DMS 273 (cell line): ENCODE data around the gene ALPG.
"Not testable (repeated sequence)": the region's sequence is repeated elsewhere in the genome, so short reads cannot be mapped to it uniquely, and the experiment has no call there.

ENCODE experiments used
- DNase-seq: peaks from one replicate; lab custom pipeline; 2025; ENCODE audit not compliant: unreplicated experiment; lab: John Stamatoyannopoulos, UW

The ALPG gene

DNA sequence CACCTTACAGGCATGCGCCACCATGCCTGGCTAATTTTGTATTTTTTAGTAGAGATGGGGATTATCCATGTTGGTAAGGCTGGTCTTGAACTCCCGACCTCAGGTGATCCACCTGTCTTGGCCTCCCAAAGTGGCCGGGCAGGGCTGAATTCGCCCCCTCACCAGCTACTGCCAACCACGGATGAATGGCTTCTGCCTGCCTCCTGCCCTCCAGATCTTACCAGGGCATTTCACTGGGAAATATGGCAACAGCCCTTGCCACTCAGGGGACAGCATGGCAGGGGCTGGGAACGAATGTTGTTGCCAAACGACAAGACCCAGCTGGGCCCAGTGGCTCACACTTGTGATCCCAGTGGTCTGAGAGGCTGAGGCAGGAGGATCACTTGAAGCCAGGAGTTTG lies 29.9 kb upstream of the ALPG start:
- DNase-seq, result no peak

DNA sequence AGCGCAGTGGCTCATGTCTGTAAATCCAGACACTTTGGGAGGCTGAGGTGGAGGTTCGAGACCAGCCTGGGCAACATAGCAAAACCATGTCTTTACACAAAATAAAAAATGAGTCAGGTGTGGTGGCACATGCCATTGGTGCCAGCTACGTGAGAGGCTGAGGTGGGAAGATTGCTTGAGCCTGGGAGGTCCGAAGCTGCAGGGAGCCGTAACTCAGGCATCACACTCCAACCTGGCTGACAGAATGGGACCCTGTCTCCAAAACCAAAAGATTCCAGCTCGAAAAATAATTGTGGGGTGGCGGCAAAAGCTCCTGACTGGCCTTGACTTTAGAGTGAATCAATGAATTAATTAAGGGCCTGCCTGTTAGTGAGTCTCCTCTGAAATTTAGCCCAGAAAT lies 29.3 kb upstream of the ALPG start:
- no peak for DNase-seq

- no peak for DNase-seq
Observed at GRCh38 chr2:232377841-232378734, 28.6 kb upstream of the ALPG start.

- not testable (repeated sequence) for DNase-seq
Observed at GRCh38 chr2:232378735-232379151, 27.9 kb upstream of the ALPG start, which contains the start of gene ALPP. Gene ALPP (plus strand): TSS chr2:232378751. CDS start chr2:232378803, 52 bp downstream.

DNA sequence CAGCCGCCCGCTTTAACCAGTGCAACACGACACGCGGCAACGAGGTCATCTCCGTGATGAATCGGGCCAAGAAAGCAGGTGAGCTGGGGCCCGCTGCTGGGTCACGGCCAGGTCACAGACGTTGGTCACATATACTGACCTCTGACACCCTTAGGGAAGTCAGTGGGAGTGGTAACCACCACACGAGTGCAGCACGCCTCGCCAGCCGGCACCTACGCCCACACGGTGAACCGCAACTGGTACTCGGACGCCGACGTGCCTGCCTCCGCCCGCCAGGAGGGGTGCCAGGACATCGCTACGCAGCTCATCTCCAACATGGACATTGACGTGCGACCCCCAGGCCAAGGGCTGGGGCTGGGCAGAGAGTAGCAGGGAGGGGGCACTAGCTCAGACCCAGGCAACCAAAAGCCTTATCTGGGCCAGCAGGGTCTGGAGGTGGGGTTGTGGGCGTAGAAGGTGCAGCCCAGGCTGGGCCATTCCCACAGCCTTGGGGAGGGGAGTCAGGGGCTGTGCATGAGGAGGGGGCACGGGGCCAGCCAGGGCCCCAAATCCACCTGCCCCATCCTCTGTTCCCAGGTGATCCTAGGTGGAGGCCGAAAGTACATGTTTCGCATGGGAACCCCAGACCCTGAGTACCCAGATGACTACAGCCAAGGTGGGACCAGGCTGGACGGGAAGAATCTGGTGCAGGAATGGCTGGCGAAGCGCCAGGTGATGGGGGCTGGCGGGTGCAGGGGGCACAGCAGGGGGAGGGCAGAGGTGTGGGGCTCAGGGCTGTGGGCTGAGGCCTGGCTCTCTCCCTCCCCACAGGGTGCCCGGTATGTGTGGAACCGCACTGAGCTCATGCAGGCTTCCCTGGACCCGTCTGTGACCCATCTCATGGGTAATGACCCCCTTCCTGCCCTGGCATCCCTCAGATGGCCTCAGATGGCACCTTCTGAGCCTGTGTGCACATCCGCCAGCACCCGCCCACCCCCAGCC lies 26.7 kb upstream of the ALPG start:
- not testable (repeated sequence) for DNase-seq

DNA sequence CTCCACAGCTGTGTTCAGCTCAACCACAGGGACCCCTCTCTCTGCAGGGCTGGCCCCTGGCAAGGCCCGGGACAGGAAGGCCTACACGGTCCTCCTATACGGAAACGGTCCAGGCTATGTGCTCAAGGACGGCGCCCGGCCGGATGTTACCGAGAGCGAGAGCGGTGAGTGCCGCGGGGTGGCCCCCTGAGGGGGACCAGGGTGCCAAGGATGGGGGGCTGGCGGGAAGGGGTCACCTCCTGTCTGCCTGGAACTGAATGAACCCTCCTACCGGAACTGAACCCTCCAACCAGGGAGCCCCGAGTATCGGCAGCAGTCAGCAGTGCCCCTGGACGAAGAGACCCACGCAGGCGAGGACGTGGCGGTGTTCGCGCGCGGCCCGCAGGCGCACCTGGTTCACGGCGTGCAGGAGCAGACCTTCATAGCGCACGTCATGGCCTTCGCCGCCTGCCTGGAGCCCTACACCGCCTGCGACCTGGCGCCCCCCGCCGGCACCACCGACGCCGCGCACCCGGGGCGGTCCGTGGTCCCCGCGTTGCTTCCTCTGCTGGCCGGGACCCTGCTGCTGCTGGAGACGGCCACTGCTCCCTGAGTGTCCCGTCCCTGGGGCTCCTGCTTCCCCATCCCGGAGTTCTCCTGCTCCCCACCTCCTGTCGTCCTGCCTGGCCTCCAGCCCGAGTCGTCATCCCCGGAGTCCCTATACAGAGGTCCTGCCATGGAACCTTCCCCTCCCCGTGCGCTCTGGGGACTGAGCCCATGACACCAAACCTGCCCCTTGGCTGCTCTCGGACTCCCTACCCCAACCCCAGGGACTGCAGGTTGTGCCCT lies 25.2 kb upstream of the ALPG start:
- DNase-seq, result not testable (repeated sequence)

DNA sequence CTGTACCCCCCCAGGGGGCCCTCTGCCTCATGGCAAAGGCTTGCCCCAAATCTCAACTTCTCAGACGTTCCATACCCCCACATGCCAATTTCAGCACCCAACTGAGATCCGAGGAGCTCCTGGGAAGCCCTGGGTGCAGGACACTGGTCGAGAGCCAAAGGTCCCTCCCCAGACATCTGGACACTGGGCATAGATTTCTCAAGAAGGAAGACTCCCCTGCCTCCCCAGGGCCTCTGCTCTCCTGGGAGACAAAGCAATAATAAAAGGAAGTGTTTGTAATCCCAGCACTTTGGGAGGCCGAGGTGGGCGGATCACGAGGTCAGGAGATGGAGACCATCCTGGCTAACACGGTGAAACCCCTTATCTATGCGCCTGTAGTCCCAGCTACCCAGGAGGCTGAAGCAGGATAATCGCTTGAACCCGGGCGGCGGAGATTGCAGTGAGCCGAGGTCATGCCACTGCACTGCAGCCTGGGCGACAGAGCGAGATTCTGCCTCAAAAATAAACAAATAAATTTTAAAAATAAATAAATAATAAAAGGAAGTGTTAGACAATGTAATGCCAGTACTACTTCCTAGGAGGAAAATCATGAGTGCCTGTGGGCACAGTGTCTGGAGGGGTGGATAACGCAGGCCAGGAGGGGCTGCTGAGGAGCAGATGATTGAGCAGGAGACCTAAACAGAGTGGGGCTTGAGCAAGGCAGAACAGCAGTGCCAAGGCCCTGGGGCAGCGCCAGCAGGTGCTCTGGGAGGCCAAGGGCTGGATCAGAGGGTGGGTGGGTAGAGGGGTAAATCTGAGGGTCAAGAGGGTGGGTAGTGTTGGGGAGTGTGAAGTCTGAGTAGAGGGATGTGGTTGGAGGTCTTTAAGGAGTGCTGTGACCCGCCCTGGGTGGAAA lies 24.1 kb upstream of the ALPG start:
- no peak for DNase-seq

GRCh38 chr2:232384466-232384865 lies 22.2 kb upstream of the ALPG start:
- no peak for DNase-seq

- DNase-seq, result not testable (repeated sequence)
Observed at GRCh38 chr2:232385058-232385457, 21.6 kb upstream of the ALPG start.

GRCh38 chr2:232385660-232386489 lies 20.8 kb upstream of the ALPG start:
- peak; percentile 63 for DNase-seq

- no peak for DNase-seq
Observed at GRCh38 chr2:232386490-232386739, 20.2 kb upstream of the ALPG start.

- DNase-seq, result no peak
Observed at GRCh38 chr2:232386740-232387450, 19.7 kb upstream of the ALPG start.

DNA sequence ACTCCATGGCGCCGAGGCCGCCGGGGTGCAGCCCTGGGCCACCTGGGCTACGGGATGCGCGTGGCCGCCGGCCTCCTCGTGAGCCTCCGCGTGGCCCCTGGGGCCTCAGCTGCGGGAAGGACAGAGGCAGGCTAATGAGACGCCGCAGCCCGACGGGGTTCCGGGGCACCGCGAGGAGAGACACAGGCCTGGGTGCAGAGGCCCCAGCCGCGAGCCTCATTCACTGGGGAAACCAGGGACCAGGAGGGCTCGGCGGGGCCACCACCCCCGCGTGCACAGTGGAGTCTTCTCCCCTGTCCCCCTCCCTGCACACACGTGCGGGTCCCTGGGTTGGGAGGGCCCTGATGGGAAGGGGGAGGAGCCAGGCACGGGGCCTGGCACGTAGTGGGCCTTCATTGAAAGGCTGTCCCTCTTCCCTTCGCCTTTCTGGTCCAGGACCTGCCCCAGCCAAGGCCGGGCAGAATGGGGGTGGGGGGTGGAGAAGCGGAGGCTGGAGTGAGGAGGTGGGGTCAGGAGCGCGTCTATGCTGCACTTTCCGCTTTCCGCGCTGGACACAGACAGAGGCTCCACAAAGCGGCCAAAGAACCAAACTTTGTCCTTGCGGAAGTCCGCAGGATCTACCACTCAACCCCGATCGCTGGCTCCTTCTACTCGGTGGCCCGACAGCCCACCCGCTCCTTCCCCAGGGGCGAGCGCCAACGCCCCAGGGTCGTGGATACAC lies 19.0 kb upstream of the ALPG start:
- no peak for DNase-seq

- no peak for DNase-seq
Observed at GRCh38 chr2:232388324-232388891, 18.2 kb upstream of the ALPG start.

DNA sequence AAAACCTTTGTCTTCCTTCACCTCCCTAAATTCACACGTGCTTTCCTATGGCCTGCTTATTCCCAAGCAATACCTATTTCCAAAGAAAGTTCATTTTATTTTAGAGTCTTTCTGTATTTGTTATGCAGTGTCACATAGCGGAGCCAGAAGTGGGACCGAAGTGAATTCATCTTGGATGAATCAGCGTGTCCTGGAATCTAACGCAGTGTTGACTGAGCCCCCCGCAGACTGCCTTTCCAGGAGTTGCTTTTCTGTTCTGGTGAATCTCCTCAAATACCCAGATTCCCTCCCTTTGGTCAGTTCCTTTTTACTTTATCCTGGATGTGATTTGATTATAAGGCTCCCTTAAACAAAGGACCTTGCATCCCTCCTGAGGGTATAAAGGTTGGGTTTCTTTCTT lies 17.3 kb upstream of the ALPG start:
- no peak for DNase-seq

GRCh38 chr2:232390661-232391060 lies 16.0 kb upstream of the ALPG start:
- no peak for DNase-seq

DNA sequence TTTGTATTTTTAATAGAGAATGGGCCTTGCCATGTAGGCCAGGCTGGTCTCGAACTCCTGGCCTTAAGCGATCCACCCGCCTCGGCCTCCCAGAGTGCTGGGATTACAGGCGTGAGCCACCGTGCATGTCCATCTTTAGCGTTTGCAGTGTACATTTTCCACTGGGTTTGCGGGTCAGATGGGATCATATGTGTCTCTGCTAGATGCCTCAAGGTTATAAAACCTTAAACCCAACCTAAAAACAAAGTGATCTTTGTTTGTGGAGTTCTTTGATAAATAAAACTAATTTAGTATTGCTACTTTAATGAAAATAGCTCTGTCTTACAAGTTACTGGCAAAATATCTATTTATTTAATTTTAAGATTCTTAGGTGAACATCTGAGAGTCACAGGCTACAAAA lies 13.1 kb upstream of the ALPG start:
- no peak for DNase-seq

- DNase-seq, result not testable (repeated sequence)
Observed at GRCh38 chr2:232394431-232394830, 12.2 kb upstream of the ALPG start.
